ENCODE measurements around the gene PSMD8. TPM values are rescaled to one million over a fixed set of nuclear protein-coding genes. Genes with fewer than 3 reads are reported as not detected.

PSMD8 gene
- total and polyA plus RNA-seq, 11 donors: 186 to 690 (median 325) TPM

- no peak for DNase-seq
- peaks cover 0 to 49% (median 25%) of the 10 kb centered on the region in 12 donors for H3K4me1 ChIP-seq
- ATAC-seq: no peak
- intact Hi-C loops (cut with DNase I): loop anchor here in 3 of 10 donors (10.0 kb wide), 3 partner anchors 225 to 545 kb away; partner anchors contain the start of genes EIF3K (in 1 of the 3), MAP4K1 (in 1 of the 3), MRPS12 (in 1 of the 3) and SARS2 (in 1 of the 3)
- no peak for TF ChIP-seq POLR2A (IDR thresholded peaks at IDR 0.05)
- TF ChIP-seq CTCF (IDR thresholded peaks at IDR 0.05): no peak
- H3K9me3 ChIP-seq: no peaks in the 10 kb centered on the region
- peaks cover under 1 to 50% (median 13%) of the 10 kb centered on the region in 9 donors for H3K27me3 ChIP-seq
- H3K36me3 ChIP-seq: peaks cover 0 to 11% (median 2%) of the 10 kb centered on the region in 9 donors
- H3K4me3 ChIP-seq: peak overlapping the region in 1 of 12 donors; percentile 66
- WGBS, 4 donors: 29 to 43% (median 36%) methylated on average over 11 to 22 of the region's 22 CpGs
- H3K27ac ChIP-seq: peak overlapping the region in 2 of 12 donors; percentile 27 to 63
Observed at GRCh38 chr19:38389957-38390924, 15.9 kb downstream of the PSMD8 start.

DNA sequence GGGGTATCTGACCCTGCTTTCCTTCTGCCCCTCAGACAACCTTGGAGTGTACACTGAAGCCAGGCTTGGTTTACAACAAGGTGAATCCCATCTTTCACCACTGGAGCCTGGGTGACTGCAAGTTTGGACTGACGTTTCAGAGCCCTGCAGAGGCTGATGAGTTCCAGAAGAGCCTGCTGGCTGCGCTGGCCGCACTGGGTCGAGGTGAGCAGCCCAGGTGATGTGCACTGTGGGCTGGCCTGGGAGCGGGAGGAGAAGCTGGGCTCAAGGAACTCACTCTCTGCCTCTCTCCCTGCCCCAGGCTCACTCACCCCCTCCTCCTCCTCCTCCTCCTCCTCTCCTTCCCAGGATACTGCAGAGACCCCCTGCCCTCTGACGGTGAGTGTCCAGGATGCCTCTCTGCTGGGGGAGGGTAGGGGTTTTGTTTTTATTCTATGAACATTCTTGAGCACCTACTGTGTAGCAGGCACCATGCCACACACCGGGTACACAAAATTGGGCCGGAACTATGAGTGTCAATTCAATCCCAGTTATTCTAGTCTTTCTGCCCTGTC is 17.6 kb downstream of the PSMD8 start:
- ATAC-seq (no peak), DNase-seq (no peak)
- H3K4me3 ChIP-seq: no peak overlapping the region
- H3K27ac ChIP-seq: no peak overlapping the region
- H3K4me1 ChIP-seq: peaks cover 0 to 39% (median 21%) of the 10 kb centered on the region in 12 donors
- TF ChIP-seq CTCF (IDR thresholded peaks at IDR 0.05) (no peak), POLR2A (IDR thresholded peaks at IDR 0.05) (no peak)
- H3K36me3 ChIP-seq: no peaks in the 10 kb centered on the region
- peaks cover 7 to 58% (median 26%) of the 10 kb centered on the region in 9 donors for H3K27me3 ChIP-seq
- 57 to 61% (median 58%) methylated on average over 8 of the region's 8 CpGs for WGBS, 4 donors
- H3K9me3 ChIP-seq: no peaks in the 10 kb centered on the region
- intact Hi-C loops (cut with DNase I): loop anchor here in 3 of 10 donors (10.0 kb wide), 3 partner anchors 223 to 543 kb away; partner anchors contain the start of genes EIF3K (in 1 of the 3), MAP4K1 (in 1 of the 3), MRPS12 (in 1 of the 3) and SARS2 (in 1 of the 3)

- intact Hi-C loops (cut with DNase I): loop anchor here in 3 of 10 donors (10.0 kb wide), 3 partner anchors 222 to 542 kb away; partner anchors contain the start of genes EIF3K (in 1 of the 3), MAP4K1 (in 1 of the 3), MRPS12 (in 1 of the 3) and SARS2 (in 1 of the 3)
- Histone ChIP-seq H3K27ac (no peak overlapping the region), H3K4me1 (peaks cover 0 to 31% (median 14%) of the 10 kb centered on the region in 12 donors), H3K9me3 (no peaks in the 10 kb centered on the region), H3K27me3 (peaks cover 7 to 57% (median 34%) of the 10 kb centered on the region in 9 donors), H3K4me3 (no peak overlapping the region), H3K36me3 (no peaks in the 10 kb centered on the region)
- no peak for ATAC-seq
- 69 to 75% (median 72%) methylated on average over 6 of the region's 6 CpGs for WGBS, 4 donors
- no peak for DNase-seq
- no peak for TF ChIP-seq POLR2A (IDR thresholded peaks at IDR 0.05)
- TF ChIP-seq CTCF (IDR thresholded peaks at IDR 0.05): no peak
Observed at GRCh38 chr19:38392707-38393308, 18.4 kb downstream of the PSMD8 start.

Measured in heart left ventricle (tissue), 16 donors.